ENCODE measurements around the gene ZBTB7C.

ZBTB7C gene

GRCh38 chr18:48007955-48008701 is 401.1 kb downstream of the ZBTB7C start (continued):
- TF ChIP-seq ZBTB6 (tag by site-specific recombination; IDR thresholded peaks at IDR 0.05) (no peak), ZNF561 (tag by site-specific recombination; IDR thresholded peaks at IDR 0.05; ENCODE audit: borderline replicate concordance) (no peak), ZNF423 (tag by site-specific recombination; IDR thresholded peaks at IDR 0.05) (peak; percentile 69; the same call in 1 of the 2 replicates), ZNF239 (tag by site-specific recombination; IDR thresholded peaks at IDR 0.05) (no peak), ZNF610 (tag by site-specific recombination; IDR thresholded peaks at IDR 0.05; ENCODE audit: borderline replicate concordance) (no peak), ZNF132 (tag by site-specific recombination; IDR thresholded peaks at IDR 0.05; ENCODE audit: borderline replicate concordance) (no peak), OVOL3 (tag by site-specific recombination; IDR thresholded peaks at IDR 0.05) (no peak), ZNF398 (tag by site-specific recombination; IDR thresholded peaks at IDR 0.05) (no peak), SETDB1 (IDR thresholded peaks at IDR 0.05; ENCODE audit: insufficient read length, low read length) (no peak), ZNF449 (tag by site-specific recombination; IDR thresholded peaks at IDR 0.05) (peak; percentile 47; the same call in 1 of the 2 replicates), ZSCAN23 (tag by site-specific recombination; IDR thresholded peaks at IDR 0.05) (no peak), SP7 (tag by site-specific recombination; IDR thresholded peaks at IDR 0.05) (peak; percentile 68), WT1 (tag by site-specific recombination; IDR thresholded peaks at IDR 0.05) (no peak), KLF1 (tag by site-specific recombination; IDR thresholded peaks at IDR 0.05) (peak; percentile 61), ZBTB17 (tag by site-specific recombination; IDR thresholded peaks at IDR 0.05) (no peak), ZIC2 (tag by site-specific recombination; IDR thresholded peaks at IDR 0.05) (peak; percentile 89), PBX3 (CRISPR knock-in tag; IDR thresholded peaks at IDR 0.05) (no peak), ZFP3 (tag by site-specific recombination; IDR thresholded peaks at IDR 0.05; ENCODE audit: low read depth) (no peak), KLF10 (tag by site-specific recombination; IDR thresholded peaks at IDR 0.05) (0 out of 2 replicates have a peak, but pooled peaks have one; percentile 16), ZNF221 (tag by site-specific recombination; IDR thresholded peaks at IDR 0.05; ENCODE audit: borderline replicate concordance) (no peak), PATZ1 (tag by site-specific recombination; IDR thresholded peaks at IDR 0.05) (peak; percentile 24; the same call in 1 of the 2 replicates), ZNF785 (tag by site-specific recombination; IDR thresholded peaks at IDR 0.05) (no peak), ZNF174 (tag by site-specific recombination; IDR thresholded peaks at IDR 0.05) (no peak), HIC1 (tag by site-specific recombination; IDR thresholded peaks at IDR 0.05) (no peak), ZFP41 (tag by site-specific recombination; IDR thresholded peaks at IDR 0.05; ENCODE audit: borderline replicate concordance) (no peak), ZNF837 (tag by site-specific recombination; IDR thresholded peaks at IDR 0.05) (no peak), ZNF621 (tag by site-specific recombination; IDR thresholded peaks at IDR 0.05) (no peak), ZNF600 (tag by site-specific recombination; IDR thresholded peaks at IDR 0.05) (no peak), ZNF514 (tag by site-specific recombination; IDR thresholded peaks at IDR 0.05) (no peak), KLF9 (tag by site-specific recombination; IDR thresholded peaks at IDR 0.05; ENCODE audit: low read depth) (0 out of 2 replicates have a peak, but pooled peaks have one; percentile 35), ZNF707 (tag by site-specific recombination; IDR thresholded peaks at IDR 0.05) (no peak)
